HG03439 (cell line): Measurements from ENCODE around the gene FOXI1.
"Not testable (repeated sequence)": the region's sequence is repeated elsewhere in the genome, so short reads cannot be mapped to it uniquely, and the experiment has no call there.

Experiments used
- ATAC-seq: cut with Tn5 transposase; IDR thresholded peaks from one replicate; pipeline ENCODE4 v1.9.1; 2021; ENCODE audit warnings: mild to moderate bottlenecking, moderate library complexity; ENCODE audit not compliant: unreplicated experiment

Gene FOXI1

GRCh38 chr5:170092455-170093101, 13.1 kb upstream of the FOXI1 start:
- no peak for ATAC-seq

GRCh38 chr5:170094329-170094728, 11.4 kb upstream of the FOXI1 start:
- not testable (repeated sequence) for ATAC-seq

GRCh38 chr5:170095646-170096045, 10.1 kb upstream of the FOXI1 start:
- no peak for ATAC-seq

- ATAC-seq: no peak
Measured at GRCh38 chr5:170097934-170098333, 7.8 kb upstream of the FOXI1 start.

- no peak for ATAC-seq
Measured at GRCh38 chr5:170100066-170100943, 5.4 kb upstream of the FOXI1 start.

- no peak for ATAC-seq
Measured at GRCh38 chr5:170103447-170103846, 2.2 kb upstream of the FOXI1 start.

GRCh38 chr5:170104299-170104698, 1.4 kb upstream of the FOXI1 start:
- ATAC-seq: no peak

GRCh38 chr5:170104710-170105109, 987 bp upstream of the FOXI1 start:
- no peak for ATAC-seq

- no peak for ATAC-seq
Measured at GRCh38 chr5:170107674-170108073, 2.0 kb downstream of the FOXI1 start.

- no peak for ATAC-seq
Measured at GRCh38 chr5:170108266-170108785, 2.6 kb downstream of the FOXI1 start.

- ATAC-seq: no peak
Measured at GRCh38 chr5:170109059-170110031, 3.6 kb downstream of the FOXI1 start.

GRCh38 chr5:170110403-170111087, 4.8 kb downstream of the FOXI1 start:
- no peak for ATAC-seq

GRCh38 chr5:170111088-170111785, 5.5 kb downstream of the FOXI1 start:
- ATAC-seq: no peak

GRCh38 chr5:170112876-170113521, 7.3 kb downstream of the FOXI1 start:
- no peak for ATAC-seq

- ATAC-seq: no peak
Measured at GRCh38 chr5:170113522-170113900, 7.8 kb downstream of the FOXI1 start.

GRCh38 chr5:170114271-170114670, 8.6 kb downstream of the FOXI1 start:
- ATAC-seq: no peak

- ATAC-seq: no peak
Measured at GRCh38 chr5:170115925-170116324, 10.2 kb downstream of the FOXI1 start.

GRCh38 chr5:170117736-170118135, 12.0 kb downstream of the FOXI1 start:
- no peak for ATAC-seq

- ATAC-seq: no peak
Measured at GRCh38 chr5:170120576-170120975, 14.9 kb downstream of the FOXI1 start.
